ENCODE results near the gene MICOS13. TPM values are rescaled to one million over a fixed set of nuclear protein-coding genes. Genes with fewer than 3 reads are reported as not detected.

The MICOS13 gene
- total and polyA plus RNA-seq, 8 donors: 11.0 to 171 (median 70.8) TPM

GRCh38 chr19:5643060-5643459 is 37.3 kb downstream of the MICOS13 start:
- peaks cover 38 to 81% (median 71%) of the 10 kb centered on the region in 4 donors for H3K36me3 ChIP-seq
- H3K4me1 ChIP-seq: peaks cover 0 to 54% (median 4%) of the 10 kb centered on the region in 4 donors
- H3K27ac ChIP-seq: no peak overlapping the region
- TF ChIP-seq POLR2AphosphoS5 (IDR thresholded peaks at IDR 0.05) (no peak), POLR2A (IDR thresholded peaks at IDR 0.05) (no peak), CTCF (IDR thresholded peaks at IDR 0.05) (no peak), EP300 (IDR thresholded peaks at IDR 0.05) (no peak)
- intact Hi-C loops (cut with DNase I; ENCODE audit: low total_unique reads): no loop called here
- DNase-seq: no peak
- H3K4me3 ChIP-seq: no peak overlapping the region
- no peaks in the 10 kb centered on the region for H3K27me3 ChIP-seq
- H3K9me3 ChIP-seq: no peaks in the 10 kb centered on the region
- WGBS, 5 donors: 78 to 86% (median 84%) methylated on average over 4 of the region's 4 CpGs

GRCh38 chr19:5642204-5642603 is 38.1 kb downstream of the MICOS13 start:
- no peak overlapping the region for H3K4me3 ChIP-seq
- H3K4me1 ChIP-seq: peaks cover 0 to 63% (median 12%) of the 10 kb centered on the region in 4 donors
- DNase-seq: peak in 1 of 2 donors; percentile 5
- TF ChIP-seq POLR2AphosphoS5 (IDR thresholded peaks at IDR 0.05): no peak
- no peak for TF ChIP-seq EP300 (IDR thresholded peaks at IDR 0.05)
- no peak for TF ChIP-seq CTCF (IDR thresholded peaks at IDR 0.05)
- TF ChIP-seq POLR2A (IDR thresholded peaks at IDR 0.05): no peak
- WGBS, 5 donors: 81 to 93% (median 88%) methylated on average over 2 of the region's 2 CpGs
- no peaks in the 10 kb centered on the region for H3K27me3 ChIP-seq
- intact Hi-C loops (cut with DNase I; ENCODE audit: low total_unique reads): no loop called here
- no peak overlapping the region for H3K27ac ChIP-seq
- no peaks in the 10 kb centered on the region for H3K9me3 ChIP-seq
- H3K36me3 ChIP-seq: peaks cover 30 to 73% (median 62%) of the 10 kb centered on the region in 4 donors

- no peak for DNase-seq
These were observed 39.1 kb downstream of the MICOS13 start for GRCh38 chr19:5641171-5641570.

GRCh38 chr19:5637971-5638370 is 42.3 kb downstream of the MICOS13 start:
- DNase-seq: no peak
- Histone ChIP-seq H3K4me3 (no peak overlapping the region), H3K27ac (peak overlapping the region in 1 of 5 donors; percentile 46), H3K27me3 (no peaks in the 10 kb centered on the region), H3K36me3 (peaks cover 5 to 35% (median 27%) of the 10 kb centered on the region in 4 donors), H3K9me3 (no peaks in the 10 kb centered on the region), H3K4me1 (peaks cover 7 to 88% (median 34%) of the 10 kb centered on the region in 4 donors)
- TF ChIP-seq EP300 (IDR thresholded peaks at IDR 0.05) (no peak), CTCF (IDR thresholded peaks at IDR 0.05) (no peak), POLR2AphosphoS5 (IDR thresholded peaks at IDR 0.05) (peak in 1 of 3 donors; percentile 39)
- 47 to 65% (median 55%) methylated on average over 1 of the region's 1 CpG for WGBS, 5 donors
- intact Hi-C loops (cut with DNase I; ENCODE audit: low total_unique reads): no loop called here

More at GRCh38 chr19:5641171-5641570, 39.1 kb downstream of the MICOS13 start:
- 85 to 97% (median 91%) methylated on average over 4 of the region's 4 CpGs for WGBS, 5 donors
- H3K36me3 ChIP-seq: peaks cover 19 to 67% (median 54%) of the 10 kb centered on the region in 4 donors
- H3K4me3 ChIP-seq: no peak overlapping the region
- no peak overlapping the region for H3K27ac ChIP-seq
- peaks cover under 1 to 73% (median 16%) of the 10 kb centered on the region in 4 donors for H3K4me1 ChIP-seq
- no peak for TF ChIP-seq POLR2A (IDR thresholded peaks at IDR 0.05)
- no peak for TF ChIP-seq POLR2AphosphoS5 (IDR thresholded peaks at IDR 0.05)
- no peak for TF ChIP-seq CTCF (IDR thresholded peaks at IDR 0.05)
- no peak for TF ChIP-seq EP300 (IDR thresholded peaks at IDR 0.05)
- H3K9me3 ChIP-seq: no peaks in the 10 kb centered on the region
- intact Hi-C loops (cut with DNase I; ENCODE audit: low total_unique reads): no loop called here
- no peaks in the 10 kb centered on the region for H3K27me3 ChIP-seq
